SK-N-SH (cell line): ENCODE results near the gene ADAMTS20. TPM values are rescaled to one million over a fixed set of nuclear protein-coding genes. Genes with fewer than 3 reads are reported as not detected.

Experiments used
- CTCF ChIA-PET: fragments of 300-600, 350-600 bp; formaldehyde crosslinking; extraction: SDS; loops from one replicate; lab custom pipeline; 2021; lab: Yijun Ruan, JAX
- POLR2A ChIA-PET: fragments of 350-600 bp; sonication (Branson Sonifier 250); formaldehyde crosslinking; extraction: SDS; loops from one replicate; lab custom pipeline; 2020; ENCODE audit warnings: antibody characterized with exemption, inconsistent platforms; lab: Yijun Ruan, JAX
- DNase-seq: peaks from one replicate; pipeline ENCODE4 v3.0.0; 2012
- H2AFZ ChIP-seq: fragments of 200-600 bp; sonication (generic); 2 replicates; pipeline ENCODE4 v1.8.1; 2016; ENCODE audit warnings: antibody characterized with exemption, mild to moderate bottlenecking, low read depth
- H3F3A ChIP-seq: fragments of 200-600 bp; sonication (generic); replicated peaks from 2 replicates; pipeline ENCODE3; 2016; ENCODE audit warnings: antibody characterized with exemption, mild to moderate bottlenecking; ENCODE audit not compliant: insufficient read depth
- H3K27ac ChIP-seq, 2 experiments: fragments of 200-500 bp in 1 of 2; fragments of 200-600 bp in 1 of 2; sonication (Bioruptor generic) in 1 of 2; sonication (generic), shearing (Covaris generic) in 1 of 2; 2 replicates each; pipeline versions ENCODE4 v1.5.1 to v1.6.1; 2014 to 2016; ENCODE audit warnings: low read depth in 2 of 2, inconsistent platforms in 1 of 2, low read length in 1 of 2, mild to moderate bottlenecking in 1 of 2, mixed read lengths in 1 of 2
- H3K27me3 ChIP-seq: fragments of 200-600 bp; sonication (generic), shearing (Covaris generic); 2 replicates; pipeline ENCODE4 v1.6.1; 2016; ENCODE audit warnings: mixed run types; ENCODE audit not compliant: insufficient read depth
- H3K36me3 ChIP-seq, 2 experiments: fragments of 200-500 bp in 1 of 2; fragments of 200-600 bp in 1 of 2; sonication (Bioruptor generic) in 1 of 2; sonication (generic) in 1 of 2; replicated peaks in 1 of 2; 2 replicates each; pipeline versions ENCODE3 to v1.5.1; 2014 to 2016; ENCODE audit warnings: low read length in 1 of 2, mild to moderate bottlenecking in 1 of 2; ENCODE audit not compliant: insufficient read depth in 2 of 2, control insufficient read depth in 1 of 2
- H3K4me1 ChIP-seq, 2 experiments: fragments of 200-500 bp in 1 of 2; fragments of 200-600 bp in 1 of 2; sonication (Bioruptor generic) in 1 of 2; sonication (generic), shearing (Covaris generic) in 1 of 2; 2 replicates each; pipeline versions ENCODE4 v1.5.1 to v1.6.1; 2014 to 2016; ENCODE audit warnings: low read depth in 1 of 2, low read length in 1 of 2, mixed run types in 1 of 2; ENCODE audit not compliant: insufficient read depth in 2 of 2, control insufficient read depth in 1 of 2
- H3K4me2 ChIP-seq: fragments of 200-600 bp; sonication (generic), shearing (Covaris generic); 2 replicates; pipeline ENCODE4 v1.6.1; 2017; ENCODE audit warnings: mixed run types
- H3K4me3 ChIP-seq, 2 experiments: fragments of 200-500 bp in 1 of 2; fragments of 200-600 bp in 1 of 2; sonication (Bioruptor generic) in 1 of 2; sonication (generic), shearing (Covaris generic) in 1 of 2; 2 replicates each; pipeline versions ENCODE4 v1.5.1 to v1.8.1; 2014 to 2016; ENCODE audit warnings: low read depth in 2 of 2, inconsistent platforms in 1 of 2, low read length in 1 of 2, mild to moderate bottlenecking in 1 of 2, mixed read lengths in 1 of 2, moderate library complexity in 1 of 2
- H3K79me2 ChIP-seq: fragments of 200-600 bp; sonication (generic); 2 replicates; pipeline ENCODE4 v1.8.1; 2017; ENCODE audit warnings: mild to moderate bottlenecking; ENCODE audit not compliant: insufficient read depth
- H3K9ac ChIP-seq: fragments of 200-600 bp; sonication (generic); 2 replicates; pipeline ENCODE4 v1.6.1; 2017; ENCODE audit warnings: mixed run types
- H3K9me2 ChIP-seq: fragments of 200-600 bp; sonication (generic); 2 replicates; pipeline ENCODE4 v1.6.1; 2017; ENCODE audit warnings: mixed run types
- H3K9me3 ChIP-seq: fragments of 200-600 bp; sonication (generic); 2 replicates; pipeline ENCODE4 v1.6.1; 2017; ENCODE audit warnings: mixed run types, mild to moderate bottlenecking, moderate library complexity
- H4K20me1 ChIP-seq: fragments of 200-600 bp; sonication (generic); 2 replicates; pipeline ENCODE4 v1.6.1; 2017; ENCODE audit warnings: mild to moderate bottlenecking, mixed run types; ENCODE audit not compliant: insufficient read depth
- EP300 ChIP-seq, 2 experiments: IDR thresholded peaks; 2 replicates each; pipeline versions ENCODE4 v1.4.0 to v1.6.1; 2012; ENCODE audit warnings: borderline replicate concordance in 1 of 2, low read depth in 1 of 2, low read length in 1 of 2
- FOXM1 ChIP-seq: IDR thresholded peaks from 2 replicates; pipeline ENCODE4 v1.4.0; 2012; ENCODE audit warnings: low read depth, mild to moderate bottlenecking
- IRF3 ChIP-seq: fragments of 150-350 bp; IDR thresholded peaks from 2 replicates; pipeline ENCODE4 v1.6.1; 2016; ENCODE audit warnings: mild to moderate bottlenecking, low read depth, low read length
- JUND ChIP-seq: IDR thresholded peaks from 2 replicates; pipeline ENCODE4 v1.4.0; 2012
- MAX ChIP-seq: IDR thresholded peaks from 2 replicates; pipeline ENCODE4 v1.4.0; 2012; ENCODE audit warnings: low read depth
- MEF2A ChIP-seq: IDR thresholded peaks from 2 replicates; pipeline ENCODE4 v1.4.0; 2012; ENCODE audit warnings: low read depth, borderline replicate concordance
- MXI1 ChIP-seq: IDR thresholded peaks from 2 replicates; pipeline ENCODE4 v1.6.1; 2012; ENCODE audit warnings: mild to moderate bottlenecking, low read depth, low read length, improper control_type of control experiment
- NFIC ChIP-seq: IDR thresholded peaks from 2 replicates; pipeline ENCODE4 v1.4.0; 2012; ENCODE audit warnings: borderline replicate concordance
- NRF1 ChIP-seq: IDR thresholded peaks from 2 replicates; pipeline ENCODE4 v1.6.1; 2012; ENCODE audit warnings: low read depth, mild to moderate bottlenecking, low read length
- PBX3 ChIP-seq: IDR thresholded peaks from 2 replicates; pipeline ENCODE4; 2012
- POLR2AphosphoS5 ChIP-seq: IDR thresholded peaks from 2 replicates; pipeline ENCODE4 v1.6.1; 2012; ENCODE audit warnings: low read depth, low read length
- RAD21 ChIP-seq: IDR thresholded peaks from 2 replicates; pipeline ENCODE4 v1.6.1; 2012; ENCODE audit warnings: mild to moderate bottlenecking, low read length
- REST ChIP-seq: IDR thresholded peaks from 2 replicates; pipeline ENCODE4 v1.6.1; 2012; ENCODE audit warnings: mild to moderate bottlenecking, low read depth, low read length, moderate library complexity
- RFX5 ChIP-seq: IDR thresholded peaks from 2 replicates; pipeline ENCODE4 v1.6.1; 2012; ENCODE audit warnings: mild to moderate bottlenecking, improper control_type of control experiment, low read length
- RXRA ChIP-seq: IDR thresholded peaks from 2 replicates; pipeline ENCODE4 v1.4.0; 2012; ENCODE audit warnings: low read depth, mild to moderate bottlenecking, borderline replicate concordance
- TCF12 ChIP-seq: IDR thresholded peaks from 2 replicates; pipeline ENCODE4 v1.4.0; 2012
- USF1 ChIP-seq: IDR thresholded peaks from 2 replicates; pipeline ENCODE4 v1.4.0; 2012; ENCODE audit warnings: low read depth, borderline replicate concordance
- WGBS: methylation state at CpG from one replicate; pipeline ENCODE4 v1.1.6; 2017; ENCODE audit warnings: low lambda C conversion rate; 5-methylcytosine and 5-hydroxymethylcytosine counted together
- polyA plus RNA-seq, 3 experiments: library from polyadenylated mRNA; depleted of rRNA; stranded (reverse); fragments of >200 nt; gene quantifications; 2 replicates each; pipeline ENCODE4 v1.2.3, GENCODE V29; 2012

Gene ADAMTS20
- polyA plus RNA-seq, 1 of the 3 experiments (the other 2 are of a cell fraction): not detected

- peaks cover 5% of the 10 kb centered on the region for H3F3A ChIP-seq
- ChIA-PET CTCF (interaction anchor here (0.8 to 1.5 kb wide), 5 partner anchors 14 to 851 kb away, joined by 3 to 8 read pairs (median 4); no protein-coding TSS in a partner anchor), POLR2A (no interaction called here)
- H3K27me3 ChIP-seq: no peaks in the 10 kb centered on the region
- H3K4me3 ChIP-seq: no peak overlapping the region
- H3K9me2 ChIP-seq: no peaks in the 10 kb centered on the region
- no peak overlapping the region for H2AFZ ChIP-seq
- peaks cover 4 to 8% of the 10 kb centered on the region in 2 experiments; a peak in 2 of 4 replicates for H3K4me1 ChIP-seq
- no peak for TF ChIP-seq REST
- TF ChIP-seq IRF3: no peak
- no peak for TF ChIP-seq JUND
- TF ChIP-seq RFX5: no peak
- TF ChIP-seq EP300 (IDR thresholded peaks at IDR 0.05; ENCODE audit: borderline replicate concordance in 1 of 2, low read depth in 1 of 2, low read length in 1 of 2): no peak
- TF ChIP-seq FOXM1: no peak
- no peak for TF ChIP-seq NFIC
- TF ChIP-seq USF1: no peak
- TF ChIP-seq MAX: no peak
- TF ChIP-seq MEF2A: no peak
- no peak for TF ChIP-seq TCF12
- no peak for TF ChIP-seq PBX3
- TF ChIP-seq RXRA: no peak
- TF ChIP-seq POLR2AphosphoS5: no peak
- no peak for TF ChIP-seq NRF1
- no peak for TF ChIP-seq MXI1
- TF ChIP-seq RAD21: no peak
- H3K9ac ChIP-seq: no peak overlapping the region
- peak; percentile 9 for DNase-seq
- H4K20me1 ChIP-seq: no peaks in the 10 kb centered on the region
- H3K79me2 ChIP-seq: no peaks in the 10 kb centered on the region
- peak overlapping the region; percentile 42 to 83; a peak in 3 of 4 replicates for H3K27ac ChIP-seq
- H3K4me2 ChIP-seq: no peak overlapping the region
- no peaks in the 10 kb centered on the region for H3K36me3 ChIP-seq
- H3K9me3 ChIP-seq: no peaks in the 10 kb centered on the region
- WGBS: 22% methylated on average over 2 of the region's 2 CpGs
Measured at GRCh38 chr12:43333644-43334043, 218.4 kb downstream of the ADAMTS20 start.
